Kidney (tissue), 14 donors: ENCODE data around the gene MS4A14. TPM values are rescaled to one million over a fixed set of nuclear protein-coding genes. Genes with fewer than 3 reads are reported as not detected.

ENCODE experiments used
- DNase-seq, 5 donors: peaks; one replicate each; pipeline ENCODE4 v3.0.0-alpha.2; 2013 to 2020
- FAIRE-seq: peaks from 2 replicates; lab custom pipeline; 2012; peaks lifted over from hg19 to GRCh38; lab: Jason Lieb, UNC
- H3K27ac ChIP-seq, 2 donors: one replicate each; pipeline ENCODE4 v1.7.0; 2013; ENCODE audit warnings: low read depth in 2 of 2, low read length in 2 of 2, inconsistent platforms in 1 of 2
- H3K27me3 ChIP-seq: one replicate; pipeline ENCODE4 v1.7.1; 2013; ENCODE audit warnings: low read length, inconsistent platforms; ENCODE audit not compliant: control insufficient read depth, insufficient read depth
- H3K36me3 ChIP-seq, 3 donors: one replicate each; pipeline versions ENCODE4 v1.7.0 to v1.7.1; 2013; ENCODE audit warnings: low read length in 3 of 3, control low read depth in 1 of 3, inconsistent platforms in 1 of 3; ENCODE audit not compliant: insufficient read depth in 3 of 3, control insufficient read depth in 2 of 3
- H3K4me1 ChIP-seq, 3 donors: one replicate each; pipeline versions ENCODE4 v1.7.0 to v1.7.1; 2013; ENCODE audit warnings: low read length in 3 of 3, inconsistent platforms in 1 of 3, low read depth in 1 of 3; ENCODE audit not compliant: control insufficient read depth in 2 of 3, insufficient read depth in 2 of 3
- H3K4me3 ChIP-seq, 3 donors: one replicate each; pipeline versions ENCODE4 v1.7.0 to v1.8.1; 2013; ENCODE audit warnings: low read length in 3 of 3, control low read depth in 1 of 3, inconsistent platforms in 1 of 3
- H3K9ac ChIP-seq, 3 donors: one replicate each; pipeline versions ENCODE4 v1.7.0 to v1.7.1; 2013; ENCODE audit warnings: low read length in 3 of 3, control low read depth in 1 of 3, inconsistent platforms in 1 of 3
- H3K9me3 ChIP-seq, 3 donors: one replicate each; pipeline versions ENCODE4 v1.7.0 to v1.7.1; 2013; ENCODE audit warnings: low read length in 3 of 3, control low read depth in 1 of 3, inconsistent platforms in 1 of 3; ENCODE audit not compliant: control insufficient read depth in 2 of 3, insufficient read depth in 1 of 3
- CTCF ChIP-seq: IDR thresholded peaks from 3 replicates; pipeline ENCODE4 v1.5.1; 2012; ENCODE audit warnings: mild to moderate bottlenecking, moderate library complexity, borderline replicate concordance; ENCODE audit not compliant: insufficient read depth; ENCODE audit errors: extremely low read depth
- intact Hi-C: fragments of 100-400 bp; cut with DNase I; formaldehyde crosslinking; loops from one replicate; pipeline ENCODE4 v1.11.1; 2022
- polyA plus RNA-seq: library from polyadenylated mRNA; stranded (reverse); fragments of 350-450 nt; fragmentation: Illumina TruSeq; extraction: RNeasy Lipid Tissue Mini Kit (QIAGEN cat#74804); gene quantifications from one replicate; pipeline ENCODE4 v1.2.3, GENCODE V29; 2014; ENCODE audit warnings: low read depth, low replicate concordance; ENCODE audit not compliant: insufficient read depth
- total RNA-seq: library from RNA; stranded (reverse); fragmentation: NEBNext Ultra II Directional; extraction: Animal tissue kit (Norgen Biotek cat#: 25700); gene quantifications from one replicate; pipeline ENCODE4 v1.2.1, GENCODE V29; 2021
- donor health status: control.
- donor health status: control.
- donor health status: control.
- donor health status: control.
- donor health status: control.
- donor health status: DM: yes; HTN: yes; CAD: no.
- donor health status: Normal renal cell carcinoma (clear cell type).

The MS4A14 gene
- total and polyA plus RNA-seq, 2 donors from 2014 or later, result 0.34 to 2.1 TPM

GRCh38 chr11:60390419-60390818 is 5.8 kb upstream of the MS4A14 start:
- Histone ChIP-seq H3K4me1 (no peaks in the 10 kb centered on the region), H3K4me3 (no peak overlapping the region), H3K27me3 (no peaks in the 10 kb centered on the region), H3K27ac (no peak overlapping the region), H3K9ac (no peak overlapping the region), H3K9me3 (no peaks in the 10 kb centered on the region), H3K36me3 (no peaks in the 10 kb centered on the region)
- DNase-seq (no peak), FAIRE-seq (no peak)
- no peak for TF ChIP-seq CTCF
- intact Hi-C loops, result no loop called here

GRCh38 chr11:60392361-60392760 is 3.9 kb upstream of the MS4A14 start:
- intact Hi-C loops, result no loop called here
- Histone ChIP-seq H3K27me3 (no peaks in the 10 kb centered on the region), H3K4me1 (no peaks in the 10 kb centered on the region), H3K27ac (no peak overlapping the region), H3K9ac (no peak overlapping the region), H3K4me3 (no peak overlapping the region), H3K9me3 (no peaks in the 10 kb centered on the region), H3K36me3 (no peaks in the 10 kb centered on the region)
- DNase-seq (no peak), FAIRE-seq (no peak)
- no peak for TF ChIP-seq CTCF

GRCh38 chr11:60393016-60393415 is 3.2 kb upstream of the MS4A14 start:
- FAIRE-seq, result no peak
- H3K27me3 ChIP-seq, result no peaks in the 10 kb centered on the region

More at GRCh38 chr11:60393016-60393415, 3.2 kb upstream of the MS4A14 start:
- intact Hi-C loops, result no loop called here
- no peak overlapping the region for H3K9ac ChIP-seq
- H3K36me3 ChIP-seq, result no peaks in the 10 kb centered on the region
- DNase-seq, result no peak
- H3K4me3 ChIP-seq, result no peak overlapping the region
- no peaks in the 10 kb centered on the region for H3K9me3 ChIP-seq
- no peak for TF ChIP-seq CTCF
- H3K27ac ChIP-seq, result no peak overlapping the region
- no peaks in the 10 kb centered on the region for H3K4me1 ChIP-seq
